WTC11 (cell line): Measurements from ENCODE around the gene ZFY.

Experiments
- ATF3 ChIP-seq: sonication (generic); formaldehyde crosslinking; conservative IDR thresholded peaks from 2 replicates; pipeline ENCODE4 v1.8.1; 2022; ENCODE audit warnings: mild to moderate bottlenecking, missing genetic modification reagents
- NFYB ChIP-seq: sonication (generic); formaldehyde crosslinking; conservative IDR thresholded peaks from 2 replicates; pipeline ENCODE4 v1.8.0; 2022; ENCODE audit warnings: low read depth, missing genetic modification reagents
- TCF7 ChIP-seq: sonication (generic); formaldehyde crosslinking; IDR thresholded peaks from 2 replicates; pipeline ENCODE4 v1.8.0; 2022; ENCODE audit warnings: mild to moderate bottlenecking, low read depth, missing genetic modification reagents, moderate library complexity
- TF ChIP-seq, protein P1 (sequence below): sonication (generic); formaldehyde crosslinking; IDR thresholded peaks from 2 replicates; pipeline ENCODE4 v1.8.1; 2022; ENCODE audit warnings: low read depth, missing genetic modification reagents, borderline replicate concordance
- TF ChIP-seq, protein P2 (sequence below): sonication (generic); formaldehyde crosslinking; IDR thresholded peaks from 2 replicates; pipeline ENCODE4 v1.8.1; 2023; ENCODE audit warnings: mild to moderate bottlenecking, missing genetic modification reagents, moderate library complexity
- TF ChIP-seq, protein P3 (sequence below): sonication (generic); formaldehyde crosslinking; IDR thresholded peaks from 2 replicates; pipeline ENCODE4 v1.8.0; 2022; ENCODE audit warnings: missing genetic modification reagents

GRCh38 chrY:2896050-2896449 lies 39.1 kb upstream of the ZFY start:
- TF ChIP-seq, protein P1, sequence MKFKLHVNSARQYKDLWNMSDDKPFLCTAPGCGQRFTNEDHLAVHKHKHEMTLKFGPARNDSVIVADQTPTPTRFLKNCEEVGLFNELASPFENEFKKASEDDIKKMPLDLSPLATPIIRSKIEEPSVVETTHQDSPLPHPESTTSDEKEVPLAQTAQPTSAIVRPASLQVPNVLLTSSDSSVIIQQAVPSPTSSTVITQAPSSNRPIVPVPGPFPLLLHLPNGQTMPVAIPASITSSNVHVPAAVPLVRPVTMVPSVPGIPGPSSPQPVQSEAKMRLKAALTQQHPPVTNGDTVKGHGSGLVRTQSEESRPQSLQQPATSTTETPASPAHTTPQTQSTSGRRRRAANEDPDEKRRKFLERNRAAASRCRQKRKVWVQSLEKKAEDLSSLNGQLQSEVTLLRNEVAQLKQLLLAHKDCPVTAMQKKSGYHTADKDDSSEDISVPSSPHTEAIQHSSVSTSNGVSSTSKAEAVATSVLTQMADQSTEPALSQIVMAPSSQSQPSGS (CRISPR knock-in tag) = no peak
- no peak for TF ChIP-seq NFYB (CRISPR knock-in tag)
- TF ChIP-seq, protein P2, sequence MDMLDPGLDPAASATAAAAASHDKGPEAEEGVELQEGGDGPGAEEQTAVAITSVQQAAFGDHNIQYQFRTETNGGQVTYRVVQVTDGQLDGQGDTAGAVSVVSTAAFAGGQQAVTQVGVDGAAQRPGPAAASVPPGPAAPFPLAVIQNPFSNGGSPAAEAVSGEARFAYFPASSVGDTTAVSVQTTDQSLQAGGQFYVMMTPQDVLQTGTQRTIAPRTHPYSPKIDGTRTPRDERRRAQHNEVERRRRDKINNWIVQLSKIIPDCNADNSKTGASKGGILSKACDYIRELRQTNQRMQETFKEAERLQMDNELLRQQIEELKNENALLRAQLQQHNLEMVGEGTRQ = no peak
- TF ChIP-seq, protein P3, sequence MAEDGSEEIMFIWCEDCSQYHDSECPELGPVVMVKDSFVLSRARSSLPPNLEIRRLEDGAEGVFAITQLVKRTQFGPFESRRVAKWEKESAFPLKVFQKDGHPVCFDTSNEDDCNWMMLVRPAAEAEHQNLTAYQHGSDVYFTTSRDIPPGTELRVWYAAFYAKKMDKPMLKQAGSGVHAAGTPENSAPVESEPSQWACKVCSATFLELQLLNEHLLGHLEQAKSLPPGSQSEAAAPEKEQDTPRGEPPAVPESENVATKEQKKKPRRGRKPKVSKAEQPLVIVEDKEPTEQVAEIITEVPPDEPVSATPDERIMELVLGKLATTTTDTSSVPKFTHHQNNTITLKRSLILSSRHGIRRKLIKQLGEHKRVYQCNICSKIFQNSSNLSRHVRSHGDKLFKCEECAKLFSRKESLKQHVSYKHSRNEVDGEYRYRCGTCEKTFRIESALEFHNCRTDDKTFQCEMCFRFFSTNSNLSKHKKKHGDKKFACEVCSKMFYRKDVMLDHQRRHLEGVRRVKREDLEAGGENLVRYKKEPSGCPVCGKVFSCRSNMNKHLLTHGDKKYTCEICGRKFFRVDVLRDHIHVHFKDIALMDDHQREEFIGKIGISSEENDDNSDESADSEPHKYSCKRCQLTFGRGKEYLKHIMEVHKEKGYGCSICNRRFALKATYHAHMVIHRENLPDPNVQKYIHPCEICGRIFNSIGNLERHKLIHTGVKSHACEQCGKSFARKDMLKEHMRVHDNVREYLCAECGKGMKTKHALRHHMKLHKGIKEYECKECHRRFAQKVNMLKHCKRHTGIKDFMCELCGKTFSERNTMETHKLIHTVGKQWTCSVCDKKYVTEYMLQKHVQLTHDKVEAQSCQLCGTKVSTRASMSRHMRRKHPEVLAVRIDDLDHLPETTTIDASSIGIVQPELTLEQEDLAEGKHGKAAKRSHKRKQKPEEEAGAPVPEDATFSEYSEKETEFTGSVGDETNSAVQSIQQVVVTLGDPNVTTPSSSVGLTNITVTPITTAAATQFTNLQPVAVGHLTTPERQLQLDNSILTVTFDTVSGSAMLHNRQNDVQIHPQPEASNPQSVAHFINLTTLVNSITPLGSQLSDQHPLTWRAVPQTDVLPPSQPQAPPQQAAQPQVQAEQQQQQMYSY (CRISPR knock-in tag) = no peak
- no peak for TF ChIP-seq ATF3 (CRISPR knock-in tag)
- TF ChIP-seq TCF7 (CRISPR knock-in tag) = no peak
